HL-60/S4 treated with retinoic acid at 250 ng/mL for 4 days and 3 days (cell line): ENCODE measurements around the gene TCF12.
"Not testable (repeated sequence)": the region's sequence is repeated elsewhere in the genome, so short reads cannot be mapped to it uniquely, and the experiment has no call there.

ENCODE experiments used
- in situ Hi-C: fragments of 300-500 bp; cut with MboI; formaldehyde crosslinking; loops from 2 replicates; pipeline ENCODE4 v1.7.0; 2022; ENCODE audit warnings: low sequenced_read_pairs

The TCF12 gene

DNA sequence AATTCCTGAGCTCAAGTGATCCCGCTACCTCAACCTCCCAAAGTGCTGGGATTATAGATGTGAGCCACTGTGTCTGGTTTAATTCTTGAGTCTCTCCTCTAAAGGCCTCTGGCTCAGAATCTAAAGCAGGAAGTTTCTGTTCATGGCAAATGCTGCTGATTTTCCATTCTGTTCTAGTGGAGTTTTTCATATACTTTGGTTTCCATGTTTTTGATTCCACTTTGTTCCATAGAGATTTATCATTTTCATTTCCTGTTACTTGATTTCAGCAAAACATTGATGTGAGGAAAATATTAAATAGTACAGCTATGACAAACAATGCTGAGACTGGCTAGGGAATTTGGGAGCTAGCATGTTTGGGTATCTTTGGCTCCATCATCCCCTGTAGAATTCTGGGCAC lies 205.6 kb downstream of the TCF12 start:
- in situ Hi-C loops, result no loop called here

DNA sequence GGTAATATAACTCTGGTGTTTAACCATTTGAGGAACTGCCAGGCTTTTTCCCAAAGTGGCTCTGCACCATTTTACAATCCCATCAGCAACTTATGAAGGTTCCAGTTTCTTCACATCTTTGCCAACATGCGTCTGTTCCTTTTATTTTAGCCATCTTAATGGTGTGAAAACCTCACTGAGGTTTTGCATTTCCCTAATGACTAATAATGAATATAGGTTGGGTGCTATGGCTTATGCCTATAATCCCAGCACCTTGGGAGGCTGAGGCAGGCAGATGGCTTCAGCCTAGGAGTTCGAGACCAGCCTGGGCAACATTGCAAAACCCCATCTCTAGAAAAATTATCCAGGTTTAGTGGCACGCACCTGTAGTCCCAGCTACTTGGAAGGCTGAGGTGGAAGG lies 210.6 kb downstream of the TCF12 start:
- in situ Hi-C loops, result loop anchor here (25.0 kb wide), 1 partner anchor 408 kb away; no protein-coding TSS in a partner anchor

DNA sequence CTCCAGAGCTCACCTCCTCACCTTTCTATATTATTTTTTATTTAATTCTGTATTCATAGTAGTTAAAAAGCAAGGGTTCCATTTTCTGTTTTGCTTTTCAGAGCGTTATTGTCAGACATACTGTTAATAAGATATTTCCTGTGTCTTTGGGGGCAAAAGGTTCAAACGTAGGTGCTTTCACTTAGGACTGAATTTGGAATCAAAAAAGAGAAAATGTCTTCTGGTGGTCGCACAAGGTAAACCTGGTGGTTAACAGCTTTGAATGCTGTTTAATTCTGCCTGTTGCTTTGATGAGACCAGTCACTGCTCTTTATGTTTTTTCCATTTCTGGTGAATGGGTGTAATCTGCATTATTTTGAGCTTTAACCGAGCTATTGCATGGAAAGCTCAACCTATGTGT lies 212.5 kb downstream of the TCF12 start:
- in situ Hi-C loops, result loop anchor here (25.0 kb wide), 1 partner anchor 406 kb away; no protein-coding TSS in a partner anchor

DNA sequence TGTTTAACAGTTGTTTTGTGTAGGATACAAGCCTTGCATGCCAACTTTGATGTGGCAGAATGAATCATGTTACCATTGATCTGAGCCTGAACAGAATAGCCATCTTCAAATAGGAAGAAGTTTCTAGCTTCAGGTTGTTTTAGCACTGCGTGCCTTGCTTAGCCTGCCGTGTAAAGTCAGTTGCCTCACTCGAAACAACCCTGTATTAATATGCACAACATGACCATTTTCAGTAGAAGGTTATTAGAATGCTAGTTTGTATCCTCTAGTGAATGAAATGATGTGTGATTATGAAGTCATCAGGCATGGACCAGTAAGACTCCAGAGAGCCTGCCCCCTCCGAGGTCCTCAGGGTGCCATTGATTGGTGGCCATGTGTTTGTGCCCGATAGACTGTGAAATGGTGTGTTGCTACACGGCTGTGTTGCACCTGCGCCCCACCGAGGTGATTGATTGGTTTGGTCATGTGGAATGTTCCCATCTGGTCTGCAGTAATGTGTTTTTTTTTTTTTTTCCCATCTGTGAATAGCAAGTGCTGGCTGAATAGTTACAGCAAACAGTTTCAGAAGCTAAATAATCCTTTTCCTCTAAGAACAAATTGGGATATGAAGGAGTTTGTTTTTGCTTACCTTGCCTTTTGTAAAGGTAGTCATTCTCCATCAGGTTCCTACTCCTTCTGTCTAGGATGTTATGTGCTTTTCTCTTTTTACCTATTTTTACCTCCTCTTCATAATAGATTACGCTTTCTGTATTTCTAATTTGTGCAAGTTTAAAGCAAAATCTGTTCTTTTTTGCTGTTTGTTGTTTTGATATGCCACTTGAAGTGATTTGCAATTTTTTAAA lies 214.9 kb downstream of the TCF12 start:
- in situ Hi-C loops, result loop anchor here (25.0 kb wide), 1 partner anchor 404 kb away; no protein-coding TSS in a partner anchor

DNA sequence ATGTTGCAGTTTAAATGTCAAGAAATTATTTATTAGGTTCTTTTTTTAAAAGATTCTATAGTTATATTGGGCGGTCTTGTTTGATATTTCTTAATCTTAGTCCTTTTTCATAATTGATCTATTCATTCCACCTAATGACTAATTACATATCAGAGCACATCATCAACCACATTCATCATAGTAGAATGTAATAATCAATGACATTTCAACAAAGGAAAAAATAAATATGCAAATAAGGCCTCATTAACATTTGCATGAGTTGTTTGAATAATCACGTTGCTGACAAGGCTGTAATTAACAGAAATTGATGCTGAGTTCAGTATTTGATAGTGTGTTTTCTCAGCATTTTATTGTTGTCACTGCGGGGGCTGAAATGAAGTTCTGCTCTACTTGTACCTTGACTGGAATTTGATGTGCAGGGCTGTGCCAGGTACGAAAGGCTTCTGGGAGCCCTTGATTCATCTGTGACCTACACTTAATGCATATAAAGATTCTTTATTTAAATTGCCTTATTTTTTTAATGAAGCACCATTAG lies 215.7 kb downstream of the TCF12 start:
- in situ Hi-C loops, result loop anchor here (25.0 kb wide), 1 partner anchor 403 kb away; no protein-coding TSS in a partner anchor

DNA sequence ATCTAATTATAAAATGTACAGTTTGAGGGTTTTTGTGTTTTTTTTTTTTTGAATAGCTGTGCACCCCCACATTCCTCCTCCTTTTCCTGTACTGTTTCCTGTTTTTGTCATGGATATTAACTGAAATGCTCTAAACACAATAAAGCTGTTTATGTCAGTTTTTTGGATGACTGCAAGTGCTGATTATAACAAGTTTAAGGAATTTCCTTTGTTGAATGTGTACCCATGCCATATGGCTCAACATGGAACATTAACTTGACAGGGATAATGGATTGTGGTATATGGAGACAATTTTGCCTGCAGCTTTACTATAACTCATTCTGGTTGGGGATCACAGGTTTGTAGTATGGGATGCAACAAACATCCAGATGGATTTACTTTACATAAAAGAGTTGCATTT lies 216.4 kb downstream of the TCF12 start:
- in situ Hi-C loops, result loop anchor here (25.0 kb wide), 1 partner anchor 402 kb away; no protein-coding TSS in a partner anchor

DNA sequence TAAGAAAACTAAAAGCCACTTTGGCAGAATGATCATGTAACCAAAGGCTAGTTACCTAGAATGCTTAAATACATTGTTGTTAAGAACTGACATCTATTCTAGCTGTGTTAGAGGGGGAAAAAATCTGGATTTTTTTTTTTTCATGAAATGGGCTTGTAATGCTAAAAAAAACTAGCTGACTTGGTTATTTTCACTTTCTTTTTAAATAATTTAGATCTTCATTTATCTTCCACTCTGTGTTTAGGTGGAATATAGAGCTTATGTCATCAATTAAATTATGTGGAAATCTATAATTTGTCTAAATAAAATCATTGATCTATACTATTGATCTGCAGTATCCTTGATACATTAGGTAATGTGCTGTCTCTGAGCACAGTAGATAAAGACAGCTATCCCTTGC lies 217.4 kb downstream of the TCF12 start:
- in situ Hi-C loops, result loop anchor here (25.0 kb wide), 1 partner anchor 402 kb away; no protein-coding TSS in a partner anchor

DNA sequence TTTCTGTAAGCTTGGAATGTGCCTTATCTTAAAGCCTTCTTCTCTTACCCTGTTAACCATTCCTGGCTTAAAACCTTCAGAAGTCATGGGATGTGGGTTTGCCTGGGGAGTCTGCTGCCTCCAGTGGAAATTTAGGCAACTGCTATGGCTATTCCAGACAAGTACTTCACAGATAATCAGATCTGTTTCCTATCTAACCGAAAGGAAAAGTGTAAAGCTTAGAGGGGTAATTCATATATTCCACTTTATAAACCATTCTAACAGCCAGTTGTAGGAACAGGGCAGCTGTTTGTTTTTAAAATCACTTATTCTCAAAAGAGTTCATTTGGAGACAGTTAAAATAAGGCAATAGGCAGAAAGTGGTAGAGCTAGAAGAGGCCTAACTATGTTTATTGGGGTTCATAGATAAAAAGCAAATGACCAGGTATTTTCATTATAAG lies 219.9 kb downstream of the TCF12 start:
- in situ Hi-C loops, result loop anchor here (25.0 kb wide), 1 partner anchor 399 kb away; no protein-coding TSS in a partner anchor

DNA sequence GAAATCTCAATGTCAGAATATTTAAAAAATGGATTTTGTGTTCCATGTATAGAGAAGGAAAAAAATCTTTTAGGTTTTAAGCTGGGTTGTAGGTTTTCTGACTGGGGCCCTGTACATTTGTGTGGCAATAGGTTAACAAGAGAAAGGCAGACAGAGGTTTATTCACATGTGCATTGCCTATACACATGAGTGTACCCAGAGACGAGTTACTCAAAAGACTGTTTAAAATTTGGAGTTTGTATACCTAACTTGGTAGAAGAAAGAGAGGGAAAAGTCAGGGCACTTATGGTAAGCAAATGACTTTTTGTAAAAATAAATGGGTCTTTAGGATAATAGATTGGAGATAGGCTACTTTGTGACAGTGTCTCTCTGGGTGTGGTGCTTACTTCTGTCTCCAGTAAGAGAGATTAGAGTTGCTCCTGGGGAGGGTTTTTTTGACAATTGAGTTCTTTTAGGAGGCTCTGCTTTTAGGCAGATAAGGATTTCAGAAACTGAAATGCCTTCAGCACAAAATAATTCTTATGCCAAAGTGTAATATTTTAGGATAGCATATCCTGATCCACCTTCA lies 225.2 kb downstream of the TCF12 start:
- in situ Hi-C loops, result loop anchor here (10.0 to 25.0 kb wide), 2 partner anchors 161 to 394 kb away; no protein-coding TSS in a partner anchor

DNA sequence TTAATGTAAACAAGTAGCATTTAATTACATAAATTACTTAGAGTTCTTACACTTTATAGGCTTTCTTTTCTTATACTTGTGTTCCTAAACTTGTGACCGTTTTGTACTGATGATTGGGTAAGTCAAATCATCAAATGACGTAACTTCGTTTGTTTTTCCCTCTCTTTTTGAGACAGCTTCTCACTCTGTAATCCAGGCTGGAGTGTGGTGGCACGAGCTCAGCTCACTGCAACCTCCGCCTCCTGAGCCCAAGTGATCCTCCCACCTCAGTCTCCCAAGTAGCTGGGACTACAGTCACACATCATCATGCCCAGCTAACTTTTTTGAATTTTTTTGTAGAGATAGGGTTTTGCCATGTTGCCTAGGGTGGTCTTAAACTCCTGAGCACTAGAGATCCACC lies 226.0 kb downstream of the TCF12 start:
- in situ Hi-C loops, result loop anchor here (10.0 to 25.0 kb wide), 2 partner anchors 160 to 393 kb away; no protein-coding TSS in a partner anchor

DNA sequence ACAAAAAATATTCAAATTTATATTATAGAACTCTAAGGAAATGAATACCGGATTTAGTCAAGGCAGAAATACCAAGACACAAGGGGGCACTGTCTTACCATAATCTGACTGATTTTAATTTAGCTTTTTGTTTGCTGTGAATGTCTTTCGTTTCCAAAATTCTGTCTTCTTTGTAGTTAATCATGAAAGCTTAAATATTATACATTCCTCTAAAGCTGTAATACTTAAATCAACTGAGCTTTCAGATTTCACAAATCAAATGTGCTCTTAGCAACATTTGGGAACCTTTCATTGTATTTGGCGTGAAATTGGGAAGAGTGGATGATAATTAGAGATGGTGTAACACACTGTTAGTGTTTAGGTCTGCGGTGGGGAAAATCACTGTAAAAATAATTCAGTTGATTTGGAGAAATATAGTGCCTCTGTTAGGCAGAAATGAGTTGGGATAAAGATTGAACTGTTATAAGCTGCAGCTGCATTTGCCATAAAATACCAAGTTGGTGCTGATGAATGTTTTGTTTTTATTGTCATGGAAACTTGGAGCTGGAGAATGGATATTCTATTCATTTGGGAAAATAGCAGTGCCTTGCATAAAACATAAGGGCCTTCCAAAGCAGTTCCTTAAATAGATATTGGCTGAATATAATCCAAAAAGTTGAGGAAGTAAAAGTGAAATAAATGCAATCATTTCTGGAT lies 228.2 kb downstream of the TCF12 start:
- in situ Hi-C loops, result loop anchor here (10.0 to 25.0 kb wide), 2 partner anchors 158 to 391 kb away; no protein-coding TSS in a partner anchor

DNA sequence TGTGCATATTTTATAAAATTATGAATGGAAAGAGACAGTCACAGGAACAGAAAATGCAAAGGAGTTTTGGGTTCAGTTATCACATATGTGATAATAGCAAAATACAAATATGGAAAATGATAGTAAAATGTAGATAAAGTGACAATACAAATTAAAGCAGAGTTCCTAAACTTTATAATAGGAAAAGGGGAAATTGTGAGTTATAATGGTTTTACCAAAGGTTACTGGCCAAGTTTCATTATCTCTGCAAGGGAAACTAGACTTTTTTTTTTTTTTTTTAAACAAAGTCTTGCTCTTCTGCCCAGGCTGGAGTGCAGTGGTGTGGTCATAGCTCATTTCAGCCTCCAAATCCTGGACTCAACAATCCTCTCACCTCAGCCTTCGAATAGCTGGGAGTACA lies 229.2 kb downstream of the TCF12 start:
- in situ Hi-C loops, result loop anchor here (10.0 to 25.0 kb wide), 2 partner anchors 157 to 390 kb away; no protein-coding TSS in a partner anchor

DNA sequence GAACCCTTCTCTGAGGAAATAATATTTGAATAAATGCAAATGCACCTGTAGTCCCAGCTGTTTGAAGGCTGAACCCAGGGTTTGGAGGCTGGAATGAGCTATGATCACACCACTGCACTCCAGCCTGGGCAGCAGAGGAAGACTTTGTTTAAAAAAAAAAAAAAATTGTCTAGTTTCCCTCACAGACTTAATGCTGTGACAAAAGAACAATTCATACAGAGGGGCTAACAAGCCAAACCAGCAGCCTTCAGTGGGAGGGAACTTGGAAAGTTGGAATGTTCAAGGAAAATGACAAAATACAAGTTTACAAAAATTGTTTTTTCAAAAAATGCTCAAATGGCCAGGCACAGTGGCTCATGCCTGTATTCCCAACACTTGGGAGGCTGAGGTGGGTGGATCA lies 229.8 kb downstream of the TCF12 start:
- in situ Hi-C loops, result loop anchor here (10.0 to 25.0 kb wide), 2 partner anchors 157 to 389 kb away; no protein-coding TSS in a partner anchor

DNA sequence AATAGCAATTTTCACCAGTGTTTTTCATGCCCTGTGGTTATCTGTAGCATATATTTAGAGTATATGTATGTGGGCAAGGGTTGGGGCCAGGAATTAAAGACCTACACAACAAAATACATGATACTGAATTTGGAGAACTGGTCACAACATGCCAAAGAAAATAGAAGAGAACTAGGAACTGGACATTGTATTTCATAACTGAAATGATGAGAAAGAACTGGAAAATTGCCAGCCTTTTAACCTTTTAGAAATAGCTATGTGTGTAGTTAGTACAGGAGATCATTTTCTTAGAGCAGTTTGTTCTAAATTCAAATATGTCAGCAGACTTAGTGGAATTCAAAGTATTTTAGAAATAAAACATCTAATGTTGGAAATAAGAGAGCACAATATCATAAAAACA lies 230.8 kb downstream of the TCF12 start:
- in situ Hi-C loops, result loop anchor here (10.0 to 25.0 kb wide), 2 partner anchors 156 to 388 kb away; no protein-coding TSS in a partner anchor

DNA sequence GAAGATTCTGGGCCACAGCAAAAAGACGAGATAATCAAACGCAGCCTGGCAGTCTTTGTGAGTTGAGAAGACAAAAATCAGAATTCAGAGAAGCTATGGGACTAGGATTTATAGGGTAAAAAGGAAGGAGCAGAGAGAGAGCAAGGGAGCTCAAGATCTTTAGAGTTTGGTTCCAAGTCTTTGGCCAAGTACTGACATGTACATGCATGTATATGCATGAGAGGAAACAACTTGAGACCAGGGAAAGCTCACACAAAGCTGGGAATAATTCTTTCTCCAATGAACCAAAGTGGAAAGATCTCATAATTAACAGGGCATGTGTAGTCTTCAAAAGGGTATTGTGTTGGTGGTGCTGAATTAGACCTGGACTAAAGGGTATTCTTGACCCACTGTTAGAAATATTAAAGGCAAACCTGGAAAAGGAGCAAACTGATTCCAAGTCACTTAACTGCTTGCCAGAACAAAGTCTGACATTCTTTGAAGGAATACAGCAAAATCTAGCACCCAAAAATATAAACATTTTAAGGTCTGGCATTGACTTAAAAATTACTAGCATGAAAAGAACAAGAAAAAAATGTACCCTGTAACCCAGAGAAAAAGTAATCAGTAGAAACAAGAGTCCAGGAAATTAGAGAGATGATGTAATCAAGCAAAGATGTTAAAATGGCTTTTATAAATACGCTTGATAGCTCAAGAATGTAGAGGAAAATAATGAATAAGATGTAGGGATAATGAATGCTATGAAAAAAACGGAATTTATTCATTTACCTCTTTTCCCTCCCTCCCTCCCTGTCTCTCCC lies 231.8 kb downstream of the TCF12 start:
- in situ Hi-C loops, result no loop called here

DNA sequence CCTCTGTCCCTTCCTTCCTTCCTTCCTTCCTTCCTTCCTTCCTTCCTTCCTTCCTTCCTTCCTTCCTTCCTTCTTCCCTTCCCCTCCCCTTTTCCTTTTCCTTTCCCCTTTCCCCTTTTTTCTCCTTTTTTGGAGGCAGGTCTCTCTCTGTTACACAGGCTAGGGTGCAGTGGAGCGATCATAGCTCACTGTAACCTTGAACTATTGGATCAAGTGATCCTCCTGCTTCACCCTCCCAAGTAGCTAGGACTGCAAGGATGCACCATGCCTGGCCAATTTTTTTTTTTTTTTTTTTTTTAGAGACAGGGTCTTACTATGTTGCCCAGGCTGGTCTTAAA lies 232.4 kb downstream of the TCF12 start:
- in situ Hi-C loops, result not testable (repeated sequence)

DNA sequence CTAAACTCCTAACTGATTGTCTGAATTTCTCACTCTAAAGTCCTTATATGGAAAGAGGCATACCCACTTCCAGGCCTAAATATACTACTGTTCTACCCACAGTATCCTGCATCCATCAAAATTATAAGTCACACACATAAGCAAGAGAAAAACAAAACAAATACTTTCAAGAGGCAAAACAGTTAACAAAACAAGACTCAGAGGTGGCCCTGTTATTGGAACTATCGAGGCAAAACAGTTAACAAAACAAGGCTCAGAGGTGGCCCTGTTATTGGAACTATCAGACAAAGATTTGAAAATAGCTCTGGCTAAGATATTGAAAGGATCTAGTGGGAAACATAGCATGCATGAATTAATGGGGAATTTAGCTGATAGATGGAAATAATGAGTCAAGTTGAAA lies 233.7 kb downstream of the TCF12 start:
- in situ Hi-C loops, result no loop called here

DNA sequence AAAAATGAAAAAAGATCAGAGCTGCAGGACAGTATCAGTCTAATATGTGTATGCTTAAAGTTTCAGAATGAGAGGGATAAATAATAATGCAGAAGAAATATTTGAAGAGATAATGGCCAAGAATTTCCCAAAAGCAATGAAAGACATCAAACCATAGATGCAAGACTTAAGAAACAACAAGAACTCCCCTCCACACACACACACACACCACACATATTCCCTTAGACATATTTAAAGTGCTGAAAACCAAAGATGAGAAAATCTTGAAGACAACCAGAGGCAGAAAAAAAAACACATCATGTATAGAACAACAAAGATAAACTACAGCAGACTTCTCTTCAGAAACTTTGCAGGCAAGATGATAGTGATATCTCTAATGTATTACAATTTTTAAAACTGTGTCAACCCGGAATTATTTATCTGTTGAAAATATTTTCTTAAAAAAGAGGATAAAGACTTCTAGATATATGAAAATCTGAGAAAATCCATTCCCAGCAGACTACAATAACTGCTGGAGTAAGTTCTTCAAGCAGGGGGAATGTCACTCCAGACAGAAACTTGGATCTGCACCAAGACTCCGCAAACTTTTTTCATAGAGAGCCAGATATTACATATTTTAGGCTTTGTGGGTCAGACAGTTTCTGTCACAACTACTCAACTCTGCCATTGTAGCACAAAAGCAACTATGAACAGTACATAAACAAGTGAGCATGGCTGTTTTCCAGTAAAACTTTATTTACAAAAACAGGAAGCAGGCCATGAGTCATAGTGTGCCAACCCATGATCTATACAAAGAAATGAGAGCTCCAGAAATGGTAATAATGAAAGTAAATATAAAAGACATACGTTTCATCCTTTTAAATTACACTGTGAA lies 234.5 kb downstream of the TCF12 start:
- in situ Hi-C loops, result no loop called here
